GM12865 (cell line): Measurements from ENCODE around the gene SEC14L2.
"Not testable (repeated sequence)": the region's sequence is repeated elsewhere in the genome, so short reads cannot be mapped to it uniquely, and the experiment has no call there.

Source experiments
- DNase-seq: peaks from one replicate; pipeline ENCODE4 v3.0.0; 2010; ENCODE audit warnings: low read depth
- H3K4me3 ChIP-seq: 2 replicates; pipeline ENCODE4 v1.5.1; 2011; ENCODE audit warnings: mild to moderate bottlenecking, low read depth, low read length, control low read depth
- CTCF ChIP-seq: IDR thresholded peaks from 2 replicates; pipeline ENCODE4 v1.5.1; 2011; ENCODE audit warnings: low read length, control low read depth, low read depth, inconsistent platforms; ENCODE audit not compliant: insufficient read depth; ENCODE audit errors: missing control alignments

SEC14L2 gene

GRCh38 chr22:30402028-30402765, 5.4 kb downstream of the SEC14L2 start:
- TF ChIP-seq CTCF: no peak
- H3K4me3 ChIP-seq: no peak overlapping the region
- no peak for DNase-seq

GRCh38 chr22:30402766-30403104, 5.9 kb downstream of the SEC14L2 start:
- not testable (repeated sequence) for H3K4me3 ChIP-seq, DNase-seq

GRCh38 chr22:30404307-30404706, 7.5 kb downstream of the SEC14L2 start:
- no peak for TF ChIP-seq CTCF
- H3K4me3 ChIP-seq: no peak overlapping the region
- DNase-seq: no peak

- no peak for DNase-seq
- no peak overlapping the region for H3K4me3 ChIP-seq
- TF ChIP-seq CTCF: no peak
Measured at GRCh38 chr22:30405731-30406130, 8.9 kb downstream of the SEC14L2 start.

- no peak for TF ChIP-seq CTCF
- no peak for DNase-seq
- H3K4me3 ChIP-seq: no peak overlapping the region
Measured at GRCh38 chr22:30406400-30406799, 9.6 kb downstream of the SEC14L2 start.

- no peak overlapping the region for H3K4me3 ChIP-seq
- no peak for DNase-seq
- no peak for TF ChIP-seq CTCF
Measured at GRCh38 chr22:30408388-30409102, 11.7 kb downstream of the SEC14L2 start.

- no peak for TF ChIP-seq CTCF
- DNase-seq: no peak
- H3K4me3 ChIP-seq: no peak overlapping the region
Measured at GRCh38 chr22:30411780-30412179, 15.0 kb downstream of the SEC14L2 start.
